Skeletal muscle satellite cell (primary cell): ENCODE results near the gene ETFBKMT.

Source experiments
- H3K27me3 ChIP-seq: 2 replicates; pipeline ENCODE4 v1.7.0; 2013; ENCODE audit warnings: low read length; ENCODE audit not compliant: control insufficient read depth, insufficient read depth
- H3K36me3 ChIP-seq: 2 replicates; pipeline ENCODE4 v1.7.0; 2013; ENCODE audit warnings: mild to moderate bottlenecking, control low read depth, low read length; ENCODE audit not compliant: insufficient read depth
- H3K4me1 ChIP-seq: 2 replicates; pipeline ENCODE4 v1.7.0; 2013; ENCODE audit warnings: low read length; ENCODE audit not compliant: control insufficient read depth, insufficient read depth
- H3K4me2 ChIP-seq: 2 replicates; pipeline ENCODE4 v1.7.0; 2013; ENCODE audit warnings: mild to moderate bottlenecking, low read length
- H3K4me3 ChIP-seq: 2 replicates; pipeline ENCODE4 v1.7.0; 2013; ENCODE audit warnings: low read length
- H3K9ac ChIP-seq: 2 replicates; pipeline ENCODE4 v1.7.0; 2013; ENCODE audit warnings: mild to moderate bottlenecking, low read depth, low read length, moderate library complexity
- H3K9me3 ChIP-seq: replicated peaks from 2 replicates; pipeline ENCODE4 v1.7.0; 2013; ENCODE audit warnings: mild to moderate bottlenecking, control low read depth, low read length

ETFBKMT gene

DNA sequence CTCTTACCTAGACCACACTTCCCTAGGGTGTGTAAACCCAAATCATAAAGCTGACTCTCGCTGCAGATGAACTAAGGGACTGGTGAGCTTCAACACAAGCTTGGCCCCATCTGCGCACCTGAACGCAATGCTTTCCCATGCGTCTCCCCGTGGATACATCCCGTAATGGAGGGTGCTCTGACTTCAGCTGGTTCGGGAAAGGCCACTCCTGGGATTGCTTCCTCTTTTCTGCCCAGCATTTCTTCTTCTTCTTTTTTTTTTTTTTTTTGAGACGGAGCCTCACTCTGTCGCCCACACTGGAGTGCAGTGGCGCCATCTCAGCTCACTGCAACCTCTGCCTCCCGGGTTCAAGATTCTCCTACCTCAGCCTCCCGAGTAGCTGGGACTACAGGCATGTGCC lies 27.7 kb upstream of the ETFBKMT start:
- Histone ChIP-seq H3K4me1 (peaks cover 8% of the 10 kb centered on the region), H3K4me2 (no peak overlapping the region), H3K4me3 (no peak overlapping the region), H3K36me3 (no peaks in the 10 kb centered on the region), H3K9me3 (no peaks in the 10 kb centered on the region), H3K27me3 (no peaks in the 10 kb centered on the region), H3K9ac (no peak overlapping the region)

DNA sequence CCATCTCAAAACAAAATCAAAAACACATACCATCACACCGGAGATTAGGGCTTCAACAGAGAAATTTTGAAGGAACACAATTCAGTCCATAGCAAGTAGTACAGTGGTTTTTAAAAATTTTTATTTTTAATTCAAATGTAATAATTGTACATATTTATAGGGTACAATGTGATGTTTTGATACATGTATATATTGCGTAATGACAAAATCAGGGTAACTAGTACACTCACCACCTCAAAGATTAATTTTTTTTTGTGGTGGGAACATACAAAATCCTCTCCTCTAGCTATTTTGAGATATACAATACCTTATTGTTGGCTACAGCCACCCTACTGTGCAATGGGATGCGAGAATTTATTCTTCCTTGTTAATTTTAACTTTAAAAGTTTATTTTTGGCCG lies 26.0 kb upstream of the ETFBKMT start:
- peaks cover 8% of the 10 kb centered on the region for H3K4me1 ChIP-seq
- H3K9me3 ChIP-seq, result no peaks in the 10 kb centered on the region
- no peak overlapping the region for H3K9ac ChIP-seq
- H3K4me2 ChIP-seq, result no peak overlapping the region
- H3K36me3 ChIP-seq, result no peaks in the 10 kb centered on the region
- H3K4me3 ChIP-seq, result no peak overlapping the region
- no peaks in the 10 kb centered on the region for H3K27me3 ChIP-seq

- Histone ChIP-seq H3K4me1 (peaks cover 7% of the 10 kb centered on the region), H3K9ac (no peak overlapping the region), H3K9me3 (no peaks in the 10 kb centered on the region), H3K4me2 (no peak overlapping the region), H3K36me3 (no peaks in the 10 kb centered on the region), H3K27me3 (no peaks in the 10 kb centered on the region), H3K4me3 (no peak overlapping the region)
Observed at GRCh38 chr12:31634620-31635019, 24.9 kb upstream of the ETFBKMT start.

DNA sequence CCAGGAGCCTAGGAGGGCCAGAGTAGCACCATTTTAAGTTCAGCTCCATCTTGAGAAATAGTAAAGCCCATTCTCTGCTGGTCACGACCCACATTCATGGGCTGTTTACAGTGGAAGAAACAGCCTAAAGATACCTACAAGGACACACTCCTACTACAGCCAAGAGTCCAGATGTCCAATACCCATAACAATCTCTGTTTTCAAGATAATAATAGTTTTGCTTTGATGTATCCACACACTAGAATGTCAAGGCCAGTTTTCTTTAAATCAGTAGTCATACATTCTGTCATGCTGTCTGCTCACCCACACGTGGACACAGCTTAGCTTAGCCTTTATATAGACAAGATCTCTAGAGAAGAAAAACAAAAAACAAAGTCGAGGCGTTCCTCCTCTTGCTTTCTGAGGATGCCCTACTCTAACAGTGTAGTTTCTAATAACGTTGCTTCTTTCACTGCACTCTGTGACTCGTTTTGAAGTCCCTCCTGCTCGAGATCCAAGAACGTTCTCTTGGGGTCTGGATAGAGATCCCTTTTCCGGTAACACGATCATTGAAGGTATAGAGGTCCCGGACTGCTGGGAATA lies 17.9 kb upstream of the ETFBKMT start:
- Histone ChIP-seq H3K27me3 (peaks cover 4% of the 10 kb centered on the region), H3K4me2 (no peak overlapping the region), H3K36me3 (no peaks in the 10 kb centered on the region), H3K9ac (no peak overlapping the region), H3K4me3 (no peak overlapping the region), H3K4me1 (no peaks in the 10 kb centered on the region), H3K9me3 (no peaks in the 10 kb centered on the region)

GRCh38 chr12:31644536-31644935 lies 15.0 kb upstream of the ETFBKMT start:
- Histone ChIP-seq H3K9ac (no peak overlapping the region), H3K4me2 (no peak overlapping the region), H3K4me1 (no peaks in the 10 kb centered on the region), H3K27me3 (peaks cover 9% of the 10 kb centered on the region), H3K36me3 (no peaks in the 10 kb centered on the region), H3K4me3 (no peak overlapping the region), H3K9me3 (no peaks in the 10 kb centered on the region)

DNA sequence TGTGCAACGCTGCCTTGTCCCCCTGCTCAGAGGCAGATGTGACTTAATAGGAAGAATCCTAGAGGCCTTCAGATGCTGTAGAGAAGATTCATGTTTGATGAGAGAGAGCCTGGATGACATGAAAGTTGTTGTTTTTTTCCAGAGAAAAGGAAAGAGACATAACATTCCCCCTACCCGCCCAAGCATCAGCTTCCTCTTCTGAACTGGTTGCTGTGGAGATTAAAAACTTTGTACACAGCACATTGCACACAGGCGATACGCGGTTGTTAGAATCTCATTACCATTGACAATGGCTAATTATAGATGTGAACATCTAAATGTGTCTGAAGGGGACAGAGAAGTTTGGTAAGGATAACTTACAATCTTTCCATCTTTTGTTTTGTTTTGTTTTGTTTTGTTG lies 13.6 kb upstream of the ETFBKMT start:
- no peak overlapping the region for H3K4me3 ChIP-seq
- no peaks in the 10 kb centered on the region for H3K36me3 ChIP-seq
- peaks cover 9% of the 10 kb centered on the region for H3K27me3 ChIP-seq
- no peak overlapping the region for H3K4me2 ChIP-seq
- no peaks in the 10 kb centered on the region for H3K9me3 ChIP-seq
- H3K4me1 ChIP-seq, result no peaks in the 10 kb centered on the region
- H3K9ac ChIP-seq, result no peak overlapping the region

DNA sequence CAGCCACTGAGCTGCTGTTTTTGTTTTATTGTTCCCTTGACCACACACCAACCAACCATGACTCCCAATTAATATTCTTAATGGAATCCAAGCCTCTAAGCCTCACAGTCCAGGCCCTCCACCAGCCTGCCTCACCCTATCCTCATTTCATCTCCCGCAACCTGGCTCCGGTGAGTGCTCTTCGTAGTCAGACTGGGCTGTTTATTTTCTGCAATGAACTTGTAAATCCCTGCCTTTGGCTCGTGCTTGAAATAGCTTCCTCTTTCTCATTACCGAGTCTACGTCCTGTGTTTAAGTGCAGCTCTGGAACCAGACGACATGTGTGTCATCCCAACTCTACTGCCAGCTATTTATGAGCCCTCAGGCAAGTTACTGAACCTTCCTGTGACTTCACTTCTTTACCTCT lies 12.4 kb upstream of the ETFBKMT start:
- no peak overlapping the region for H3K4me3 ChIP-seq
- H3K9me3 ChIP-seq, result no peaks in the 10 kb centered on the region
- H3K27me3 ChIP-seq, result peaks cover 5% of the 10 kb centered on the region
- no peaks in the 10 kb centered on the region for H3K36me3 ChIP-seq
- H3K9ac ChIP-seq, result no peak overlapping the region
- no peak overlapping the region for H3K4me2 ChIP-seq
- H3K4me1 ChIP-seq, result no peaks in the 10 kb centered on the region

DNA sequence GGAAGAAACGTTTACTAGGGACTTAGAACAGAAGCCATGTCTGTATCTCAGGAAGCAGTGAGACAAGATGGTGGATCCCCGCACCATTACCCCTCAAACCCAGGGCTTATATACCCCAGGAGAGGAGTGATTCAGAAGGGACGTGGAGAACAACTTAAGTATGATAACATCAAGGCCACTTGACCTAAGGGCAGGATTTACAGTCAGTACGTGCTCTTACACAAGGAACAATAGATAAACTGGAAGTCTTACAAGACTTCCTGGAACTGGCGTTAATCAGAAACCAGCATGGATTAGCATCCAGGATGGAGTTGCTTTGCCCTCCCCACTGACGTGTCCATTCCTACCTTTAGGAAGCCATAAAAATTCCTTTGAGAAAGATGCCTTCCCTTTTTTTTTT lies 8.6 kb upstream of the ETFBKMT start:
- Histone ChIP-seq H3K27me3 (peaks cover 5% of the 10 kb centered on the region), H3K4me3 (no peak overlapping the region), H3K36me3 (no peaks in the 10 kb centered on the region), H3K4me2 (no peak overlapping the region), H3K4me1 (peaks cover 2% of the 10 kb centered on the region), H3K9me3 (no peaks in the 10 kb centered on the region), H3K9ac (no peak overlapping the region)

DNA sequence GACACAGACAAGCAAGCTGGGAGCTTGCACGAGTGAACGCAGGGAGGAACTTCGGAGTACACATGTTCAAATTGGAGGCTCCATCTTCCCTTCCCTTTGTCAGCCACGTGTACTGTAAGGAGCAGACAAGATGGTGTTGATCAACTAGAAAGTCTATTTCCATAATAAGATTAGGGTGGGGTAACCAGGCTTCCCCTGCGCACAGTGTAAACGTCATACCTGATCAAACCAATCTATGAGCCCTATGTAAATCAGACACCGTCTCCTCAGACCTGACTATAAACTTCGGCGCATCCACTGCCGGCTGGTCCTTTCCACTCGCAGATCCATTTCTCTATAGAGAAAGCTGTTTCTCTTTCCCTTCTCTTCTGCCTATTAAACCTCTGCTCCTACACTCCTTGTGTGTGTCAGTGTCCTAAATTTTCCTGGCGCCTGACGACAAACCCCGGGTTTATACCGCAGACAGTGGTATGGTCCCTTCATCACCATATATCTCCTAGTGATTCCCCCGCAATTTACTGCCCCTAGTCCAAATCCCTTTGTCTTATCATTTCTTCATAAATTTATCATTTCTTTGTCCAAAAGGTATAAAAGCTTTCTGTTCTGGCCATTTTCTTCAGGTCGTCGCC lies 7.5 kb upstream of the ETFBKMT start:
- no peak overlapping the region for H3K9ac ChIP-seq
- no peak overlapping the region for H3K4me2 ChIP-seq
- peaks cover 2% of the 10 kb centered on the region for H3K27me3 ChIP-seq
- no peaks in the 10 kb centered on the region for H3K9me3 ChIP-seq
- peaks cover 2% of the 10 kb centered on the region for H3K4me1 ChIP-seq
- H3K36me3 ChIP-seq, result no peaks in the 10 kb centered on the region
- H3K4me3 ChIP-seq, result no peak overlapping the region

- Histone ChIP-seq H3K4me1 (peaks cover 5% of the 10 kb centered on the region), H3K36me3 (no peaks in the 10 kb centered on the region), H3K27me3 (no peaks in the 10 kb centered on the region), H3K9ac (no peak overlapping the region), H3K4me2 (no peak overlapping the region), H3K9me3 (no peaks in the 10 kb centered on the region), H3K4me3 (no peak overlapping the region)
Observed at GRCh38 chr12:31655208-31655607, 4.3 kb upstream of the ETFBKMT start.

- peaks cover 5% of the 10 kb centered on the region for H3K4me1 ChIP-seq
- H3K9ac ChIP-seq, result no peak overlapping the region
- no peaks in the 10 kb centered on the region for H3K36me3 ChIP-seq
- no peaks in the 10 kb centered on the region for H3K9me3 ChIP-seq
- H3K4me3 ChIP-seq, result no peak overlapping the region
- no peaks in the 10 kb centered on the region for H3K27me3 ChIP-seq
- H3K4me2 ChIP-seq, result no peak overlapping the region
Observed at GRCh38 chr12:31655792-31656191, 3.7 kb upstream of the ETFBKMT start.

DNA sequence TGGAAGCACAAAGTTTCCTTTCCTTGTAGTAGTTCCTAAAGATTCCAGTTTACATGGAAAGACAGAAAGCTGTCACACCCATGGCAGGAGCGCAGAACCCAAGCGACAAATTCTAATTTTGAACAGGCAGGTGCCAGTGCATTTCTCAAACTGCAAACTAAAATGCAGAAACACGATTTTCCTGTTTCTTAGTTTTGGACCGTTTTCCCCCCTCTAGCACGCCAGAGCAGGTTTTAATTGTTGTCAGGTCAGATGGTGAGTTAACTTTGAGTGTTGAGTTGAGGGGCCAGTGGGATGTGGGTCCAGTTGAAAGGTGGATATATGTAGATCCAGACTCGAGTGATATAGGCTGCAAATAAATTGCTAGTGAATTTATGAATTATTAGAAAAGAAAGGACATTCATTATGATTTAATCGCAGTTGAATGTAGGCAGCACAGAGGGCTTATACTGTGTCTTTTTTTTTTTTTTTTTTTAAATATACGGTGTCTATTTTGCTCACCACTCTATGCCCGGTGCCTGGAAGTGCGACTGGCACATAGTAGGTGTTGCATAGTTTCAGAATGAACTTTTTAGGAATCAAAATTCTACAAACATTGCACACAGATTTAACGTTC lies 909 bp upstream of the ETFBKMT start:
- Histone ChIP-seq H3K4me2 (peak overlapping the region; percentile 87), H3K36me3 (no peaks in the 10 kb centered on the region), H3K9me3 (no peaks in the 10 kb centered on the region), H3K9ac (peak overlapping the region; percentile 93), H3K4me1 (peaks cover 3% of the 10 kb centered on the region), H3K4me3 (peak overlapping the region; percentile 95), H3K27me3 (no peaks in the 10 kb centered on the region)
